HG02678 (cell line): ENCODE measurements around the gene LZTFL1.

Experiments used
- ATAC-seq: cut with Tn5 transposase; IDR thresholded peaks from one replicate; pipeline ENCODE4 v1.9.1; 2021; ENCODE audit warnings: mild to moderate bottlenecking, moderate library complexity; ENCODE audit not compliant: unreplicated experiment

LZTFL1 gene

GRCh38 chr3:45787551-45787950, 54.4 kb downstream of the LZTFL1 start:
- ATAC-seq, result no peak

- ATAC-seq, result no peak
Observed at GRCh38 chr3:45786801-45787495, 55.0 kb downstream of the LZTFL1 start.

GRCh38 chr3:45785605-45786150, 56.2 kb downstream of the LZTFL1 start:
- no peak for ATAC-seq

GRCh38 chr3:45783667-45784066, 58.3 kb downstream of the LZTFL1 start:
- no peak for ATAC-seq

GRCh38 chr3:45782381-45782780, 59.5 kb downstream of the LZTFL1 start:
- no peak for ATAC-seq

GRCh38 chr3:45781841-45782240, 60.1 kb downstream of the LZTFL1 start:
- ATAC-seq, result no peak

GRCh38 chr3:45781271-45781670, 60.6 kb downstream of the LZTFL1 start:
- ATAC-seq, result no peak

GRCh38 chr3:45779746-45780735, 61.9 kb downstream of the LZTFL1 start:
- no peak for ATAC-seq

- ATAC-seq, result no peak
Observed at GRCh38 chr3:45778761-45779201, 63.1 kb downstream of the LZTFL1 start.

- no peak for ATAC-seq
Observed at GRCh38 chr3:45777746-45778386, 64.1 kb downstream of the LZTFL1 start.

- ATAC-seq, result no peak
Observed at GRCh38 chr3:45777111-45777745, 64.7 kb downstream of the LZTFL1 start.

- no peak for ATAC-seq
Observed at GRCh38 chr3:45776611-45777010, 65.3 kb downstream of the LZTFL1 start.

GRCh38 chr3:45776301-45776595, 65.7 kb downstream of the LZTFL1 start:
- no peak for ATAC-seq

GRCh38 chr3:45775571-45776300, 66.2 kb downstream of the LZTFL1 start:
- ATAC-seq, result no peak

- no peak for ATAC-seq
Observed at GRCh38 chr3:45774581-45775521, 67.1 kb downstream of the LZTFL1 start.

- ATAC-seq, result no peak
Observed at GRCh38 chr3:45773714-45774449, 68.0 kb downstream of the LZTFL1 start.
